ENCODE data around the gene RAPGEF4.

The RAPGEF4 gene

GRCh38 chr2:172908275-172908674 lies 172.6 kb downstream of the RAPGEF4 start:
- no peak for TF ChIP-seq FOXP2 (optimal IDR thresholded peaks at IDR 0.05; ENCODE audit: borderline replicate concordance, extremely low read depth, extremely low read length, insufficient read depth)
- TF ChIP-seq, protein P1, sequence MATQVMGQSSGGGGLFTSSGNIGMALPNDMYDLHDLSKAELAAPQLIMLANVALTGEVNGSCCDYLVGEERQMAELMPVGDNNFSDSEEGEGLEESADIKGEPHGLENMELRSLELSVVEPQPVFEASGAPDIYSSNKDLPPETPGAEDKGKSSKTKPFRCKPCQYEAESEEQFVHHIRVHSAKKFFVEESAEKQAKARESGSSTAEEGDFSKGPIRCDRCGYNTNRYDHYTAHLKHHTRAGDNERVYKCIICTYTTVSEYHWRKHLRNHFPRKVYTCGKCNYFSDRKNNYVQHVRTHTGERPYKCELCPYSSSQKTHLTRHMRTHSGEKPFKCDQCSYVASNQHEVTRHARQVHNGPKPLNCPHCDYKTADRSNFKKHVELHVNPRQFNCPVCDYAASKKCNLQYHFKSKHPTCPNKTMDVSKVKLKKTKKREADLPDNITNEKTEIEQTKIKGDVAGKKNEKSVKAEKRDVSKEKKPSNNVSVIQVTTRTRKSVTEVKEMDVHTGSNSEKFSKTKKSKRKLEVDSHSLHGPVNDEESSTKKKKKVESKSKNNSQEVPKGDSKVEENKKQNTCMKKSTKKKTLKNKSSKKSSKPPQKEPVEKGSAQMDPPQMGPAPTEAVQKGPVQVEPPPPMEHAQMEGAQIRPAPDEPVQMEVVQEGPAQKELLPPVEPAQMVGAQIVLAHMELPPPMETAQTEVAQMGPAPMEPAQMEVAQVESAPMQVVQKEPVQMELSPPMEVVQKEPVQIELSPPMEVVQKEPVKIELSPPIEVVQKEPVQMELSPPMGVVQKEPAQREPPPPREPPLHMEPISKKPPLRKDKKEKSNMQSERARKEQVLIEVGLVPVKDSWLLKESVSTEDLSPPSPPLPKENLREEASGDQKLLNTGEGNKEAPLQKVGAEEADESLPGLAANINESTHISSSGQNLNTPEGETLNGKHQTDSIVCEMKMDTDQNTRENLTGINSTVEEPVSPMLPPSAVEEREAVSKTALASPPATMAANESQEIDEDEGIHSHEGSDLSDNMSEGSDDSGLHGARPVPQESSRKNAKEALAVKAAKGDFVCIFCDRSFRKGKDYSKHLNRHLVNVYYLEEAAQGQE (IDR thresholded peaks at IDR 0.05; ENCODE audit: insufficient read depth in 1 of 2, low read depth in 2 of 2, low read length in 2 of 2) = no peak
- TF ChIP-seq SIN3A (IDR thresholded peaks at IDR 0.05; ENCODE audit: borderline replicate concordance, insufficient read depth, low read length) = no peak
- TF ChIP-seq TAF1 (IDR thresholded peaks at IDR 0.05; ENCODE audit: borderline replicate concordance, insufficient read depth, low read length) = no peak
- no peak for TF ChIP-seq POLR2AphosphoS5 (IDR thresholded peaks at IDR 0.05; ENCODE audit: low read depth, low read length)

DNA sequence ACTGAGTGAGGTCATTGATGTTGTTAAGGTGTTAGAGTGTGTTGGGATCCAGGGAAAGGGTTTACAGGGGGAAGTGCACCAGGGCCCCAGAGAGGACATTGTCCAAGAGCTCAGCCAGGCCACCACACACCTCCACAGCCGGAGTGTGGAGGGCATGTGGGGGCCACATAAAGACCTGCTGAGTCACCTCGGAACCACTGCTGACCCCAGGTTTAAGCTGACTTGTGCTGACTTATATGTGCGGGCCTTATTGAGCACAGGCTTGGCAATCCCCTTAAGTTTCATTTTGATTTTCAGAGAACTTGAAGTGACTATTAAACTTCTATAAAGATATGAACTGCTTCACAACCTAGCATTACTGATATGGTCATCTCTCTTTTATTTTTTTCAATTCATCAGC lies 173.8 kb downstream of the RAPGEF4 start:
- TF ChIP-seq TAF1 (IDR thresholded peaks at IDR 0.05; ENCODE audit: borderline replicate concordance, insufficient read depth, low read length) (no peak), FOXP2 (optimal IDR thresholded peaks at IDR 0.05; ENCODE audit: borderline replicate concordance, extremely low read depth, extremely low read length, insufficient read depth) (no peak), SIN3A (IDR thresholded peaks at IDR 0.05; ENCODE audit: borderline replicate concordance, insufficient read depth, low read length) (no peak), POLR2AphosphoS5 (IDR thresholded peaks at IDR 0.05; ENCODE audit: low read depth, low read length) (no peak)
- TF ChIP-seq, protein P1 (IDR thresholded peaks at IDR 0.05; ENCODE audit: insufficient read depth in 1 of 2, low read depth in 2 of 2, low read length in 2 of 2) = no peak

GRCh38 chr2:172912266-172912665 lies 176.6 kb downstream of the RAPGEF4 start:
- no peak for TF ChIP-seq SIN3A (IDR thresholded peaks at IDR 0.05; ENCODE audit: borderline replicate concordance, insufficient read depth, low read length)
- no peak for TF ChIP-seq TAF1 (IDR thresholded peaks at IDR 0.05; ENCODE audit: borderline replicate concordance, insufficient read depth, low read length)
- no peak for TF ChIP-seq FOXP2 (optimal IDR thresholded peaks at IDR 0.05; ENCODE audit: borderline replicate concordance, extremely low read depth, extremely low read length, insufficient read depth)
- TF ChIP-seq, protein P1 (IDR thresholded peaks at IDR 0.05; ENCODE audit: insufficient read depth in 1 of 2, low read depth in 2 of 2, low read length in 2 of 2) = no peak
- no peak for TF ChIP-seq POLR2AphosphoS5 (IDR thresholded peaks at IDR 0.05; ENCODE audit: low read depth, low read length)

DNA sequence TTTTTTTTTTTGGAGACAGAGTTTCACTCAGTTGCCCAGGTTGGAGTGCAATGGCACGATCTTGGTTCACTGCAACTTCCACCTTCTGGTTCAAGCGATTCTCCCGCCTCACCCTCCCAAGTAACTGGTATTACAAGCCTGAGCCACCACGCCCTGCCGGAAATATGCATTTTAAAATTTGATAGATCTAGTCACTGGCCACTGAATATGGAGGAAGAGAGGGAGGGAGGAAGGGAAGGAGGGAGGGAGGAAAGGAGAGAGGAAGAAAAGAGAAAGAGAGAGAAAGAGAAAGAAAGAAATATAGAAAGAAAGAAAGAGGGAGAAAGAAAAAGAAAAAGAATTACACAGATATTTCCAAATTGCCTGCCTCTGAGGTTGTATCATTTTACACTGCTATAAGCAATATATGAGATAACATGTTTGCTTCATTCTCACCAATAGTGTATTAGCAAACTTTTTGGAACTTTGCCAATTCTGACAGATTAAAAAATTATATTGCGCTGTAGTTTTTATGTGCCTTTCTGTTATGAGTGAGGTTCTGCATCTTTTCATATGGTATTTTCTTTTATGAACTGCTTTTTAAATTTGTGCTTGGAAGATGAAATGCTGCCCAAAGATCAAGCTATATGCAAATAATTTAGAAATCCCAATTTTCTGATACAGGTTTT lies 178.8 kb downstream of the RAPGEF4 start:
- TF ChIP-seq POLR2AphosphoS5 (IDR thresholded peaks at IDR 0.05; ENCODE audit: low read depth, low read length) (no peak), SIN3A (IDR thresholded peaks at IDR 0.05; ENCODE audit: borderline replicate concordance, insufficient read depth, low read length) (no peak), FOXP2 (optimal IDR thresholded peaks at IDR 0.05; ENCODE audit: borderline replicate concordance, extremely low read depth, extremely low read length, insufficient read depth) (no peak), TAF1 (IDR thresholded peaks at IDR 0.05; ENCODE audit: borderline replicate concordance, insufficient read depth, low read length) (no peak)
- TF ChIP-seq, protein P1 (IDR thresholded peaks at IDR 0.05; ENCODE audit: insufficient read depth in 1 of 2, low read depth in 2 of 2, low read length in 2 of 2) = no peak
